Left hindlimb (tissue), 1 donor: ENCODE data around the gene PARVB.
A peak's percentile ranks its signal among the peaks of the same experiment; 100 is the strongest.

Experiments used
- DNase-seq: peaks from one replicate; pipeline ENCODE4 v3.0.0-alpha.2; 2018

Gene PARVB

GRCh38 chr22:44204739-44205515 is 180.8 kb downstream of the PARVB start:
- DNase-seq, result no peak

GRCh38 chr22:44205516-44206329 is 181.6 kb downstream of the PARVB start:
- no peak for DNase-seq

GRCh38 chr22:44206330-44206645 is 182.2 kb downstream of the PARVB start:
- DNase-seq, result no peak

DNA sequence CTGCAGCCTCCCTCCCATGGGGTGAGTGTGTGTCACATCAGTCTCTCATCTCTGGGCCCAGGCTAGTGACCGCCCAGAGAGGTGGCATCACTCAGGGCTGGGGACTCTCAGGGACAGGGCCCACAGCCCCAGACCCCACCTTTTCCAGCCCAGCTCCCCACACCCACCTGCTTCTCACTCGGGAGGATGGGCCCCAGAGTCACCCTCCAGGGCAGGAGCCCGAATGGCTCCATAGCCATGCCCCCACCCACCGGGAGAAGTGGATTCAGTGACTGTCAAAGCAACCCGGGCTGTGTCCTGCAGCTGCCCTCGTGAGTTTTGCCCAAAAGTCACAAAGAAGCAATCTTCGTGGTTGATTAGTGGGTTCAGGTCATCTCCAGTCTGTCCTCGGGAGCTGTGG is 182.6 kb downstream of the PARVB start:
- no peak for DNase-seq

- no peak for DNase-seq
These were observed 183.3 kb downstream of the PARVB start for GRCh38 chr22:44207173-44207980.

DNA sequence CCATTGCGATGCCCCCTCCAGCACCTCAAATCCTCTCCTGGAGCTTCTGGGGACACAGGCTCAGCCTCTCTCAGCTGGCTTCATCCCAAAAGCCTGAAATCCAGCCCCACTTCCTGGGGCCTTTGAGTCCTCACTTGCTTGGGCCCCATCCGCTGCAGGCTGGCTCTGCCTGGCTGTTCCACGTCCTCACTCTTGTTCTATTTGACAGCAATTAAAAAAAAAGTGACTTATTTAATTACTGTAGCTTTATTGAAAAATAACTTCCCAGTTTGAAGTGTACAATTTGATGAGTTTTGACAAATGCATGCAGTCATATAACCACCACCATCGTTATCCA is 183.8 kb downstream of the PARVB start:
- DNase-seq, result no peak

DNA sequence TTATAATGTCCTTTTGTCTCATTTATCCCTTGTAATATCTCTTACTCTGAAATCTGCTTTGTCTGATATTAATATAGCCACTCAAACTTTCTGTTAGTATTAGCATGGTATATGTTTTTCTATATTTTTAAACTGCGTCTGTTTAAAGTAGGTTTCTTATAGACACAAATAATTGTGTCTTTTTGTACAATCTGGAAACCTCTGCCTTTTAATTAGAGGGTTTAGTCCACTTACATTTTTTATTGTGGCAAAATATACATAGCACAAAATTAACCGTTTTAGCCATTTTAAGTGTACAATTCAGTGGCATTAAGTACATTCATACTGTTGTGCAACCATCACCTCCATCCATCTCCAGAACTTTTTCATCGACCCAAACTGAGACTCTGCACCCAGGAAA is 185.2 kb downstream of the PARVB start:
- no peak for DNase-seq

DNA sequence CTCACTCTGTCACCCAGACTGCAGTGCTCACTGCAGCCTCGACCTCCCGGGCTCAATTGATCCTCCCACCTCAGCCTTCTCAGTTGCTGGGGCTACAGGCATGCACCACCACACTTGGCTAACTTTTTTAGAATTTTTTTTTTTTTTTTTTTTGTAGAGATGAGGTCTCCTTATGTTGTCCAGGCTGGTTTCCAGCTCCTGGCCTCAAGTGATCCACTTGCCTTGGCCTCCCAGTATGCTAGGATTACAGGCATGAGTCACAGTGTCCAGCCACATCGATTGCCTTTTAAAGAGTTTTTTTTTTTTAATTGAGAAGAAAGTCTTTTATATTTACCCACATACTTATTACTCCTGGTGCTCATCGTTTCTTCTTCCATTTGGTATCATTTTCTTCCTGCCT is 186.6 kb downstream of the PARVB start:
- DNase-seq, result no peak

DNA sequence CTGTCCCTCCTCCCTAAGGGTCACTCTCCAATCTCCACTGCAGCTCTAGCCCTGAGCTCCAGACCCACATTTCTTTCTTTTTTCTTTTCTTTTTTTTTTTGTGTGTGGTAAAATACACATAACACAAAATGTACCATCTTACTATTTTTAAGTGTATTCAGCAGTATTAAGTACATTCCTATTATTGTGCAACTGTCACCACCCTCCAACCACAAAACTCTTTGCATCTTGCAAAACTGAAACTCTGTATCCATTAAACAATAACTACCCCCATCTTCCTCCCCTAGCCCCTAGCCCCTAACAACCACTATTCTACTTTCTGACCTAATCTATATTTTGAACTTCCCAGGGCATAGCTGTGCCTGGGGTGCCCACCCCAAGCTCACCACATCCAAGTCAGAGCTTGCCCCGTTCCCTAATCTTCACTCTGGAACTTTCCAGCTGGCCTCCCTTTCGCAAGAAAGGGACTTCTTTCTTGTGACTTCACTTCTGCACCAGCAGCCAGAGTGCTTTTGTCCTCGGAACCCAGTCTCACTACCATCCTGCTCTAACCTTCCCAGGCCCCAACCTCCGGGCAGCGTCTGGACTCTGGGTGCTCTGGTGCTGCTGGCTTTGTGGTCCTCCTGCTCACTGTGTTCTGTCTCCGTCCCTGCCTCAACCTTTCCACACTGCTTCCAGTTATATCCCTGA is 187.3 kb downstream of the PARVB start:
- no peak for DNase-seq

DNA sequence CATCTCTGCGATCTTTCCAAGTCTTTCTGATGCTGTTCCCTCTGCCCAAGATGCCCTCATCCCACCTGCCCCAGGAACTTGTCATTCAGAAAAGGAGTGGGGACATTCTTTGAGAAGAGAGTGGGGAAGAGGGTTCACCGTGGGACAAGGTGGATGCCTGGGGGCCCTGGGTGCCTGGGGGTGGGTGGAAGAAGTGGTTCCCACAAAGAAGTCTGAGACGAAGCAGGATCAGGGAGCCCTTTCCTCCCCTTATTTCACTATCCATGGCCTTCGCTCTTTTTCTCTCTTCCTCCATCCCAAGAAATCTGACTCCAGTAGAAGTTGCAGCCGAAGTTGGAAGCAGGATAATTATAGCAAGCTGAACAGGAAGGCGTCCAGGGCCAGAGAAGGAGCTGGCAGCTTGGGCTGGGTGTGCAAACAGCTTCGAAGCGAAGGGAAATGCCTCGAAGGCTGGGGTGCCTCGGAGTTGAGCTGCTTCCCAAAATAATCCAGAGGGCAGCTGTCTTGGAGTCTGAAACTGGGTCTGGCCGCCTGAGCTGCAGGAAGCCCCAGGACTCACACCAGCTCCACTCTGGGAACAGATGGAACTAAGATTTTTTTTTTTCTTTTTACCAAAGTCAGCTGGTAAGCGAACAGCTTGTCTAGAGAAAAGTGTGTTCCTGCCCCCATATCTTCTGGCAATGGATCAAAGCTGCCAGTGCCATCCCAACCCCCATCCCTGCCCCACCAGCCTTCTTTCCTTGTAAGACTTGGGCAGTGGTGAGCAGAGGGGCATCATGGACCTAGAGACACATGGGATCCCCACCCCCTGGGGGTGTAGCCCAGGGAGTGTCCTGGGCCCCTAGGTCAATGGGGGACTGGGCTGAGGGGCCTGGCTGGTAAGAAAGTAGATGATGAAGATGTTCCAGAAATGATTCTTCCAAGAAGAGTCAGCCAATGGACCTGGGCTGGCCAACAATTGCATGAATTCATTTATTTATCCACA is 188.1 kb downstream of the PARVB start:
- peak; percentile 83 for DNase-seq

GRCh38 chr22:44212936-44213335 is 188.8 kb downstream of the PARVB start:
- no peak for DNase-seq

DNA sequence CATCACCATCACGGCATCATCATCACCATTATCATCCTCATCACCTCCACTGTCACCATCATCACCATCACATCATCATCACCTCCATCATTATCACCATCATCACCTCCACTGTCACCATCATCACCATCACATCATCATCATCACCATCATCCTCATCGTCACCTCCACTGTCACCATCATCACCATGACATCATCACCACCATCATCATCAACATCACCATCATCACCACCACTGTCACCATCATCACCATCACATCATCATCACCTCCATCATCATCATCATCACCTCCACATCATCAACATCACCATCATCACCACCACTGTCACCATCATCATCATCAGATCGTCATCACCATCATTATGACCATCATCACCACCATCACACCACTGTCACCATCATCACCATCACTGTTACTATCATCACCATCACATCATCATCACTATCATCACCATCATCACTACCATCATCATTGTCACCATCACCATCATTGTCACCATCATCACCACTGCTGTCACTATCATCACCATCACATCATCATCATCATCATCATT is 189.5 kb downstream of the PARVB start:
- DNase-seq, result no peak

DNA sequence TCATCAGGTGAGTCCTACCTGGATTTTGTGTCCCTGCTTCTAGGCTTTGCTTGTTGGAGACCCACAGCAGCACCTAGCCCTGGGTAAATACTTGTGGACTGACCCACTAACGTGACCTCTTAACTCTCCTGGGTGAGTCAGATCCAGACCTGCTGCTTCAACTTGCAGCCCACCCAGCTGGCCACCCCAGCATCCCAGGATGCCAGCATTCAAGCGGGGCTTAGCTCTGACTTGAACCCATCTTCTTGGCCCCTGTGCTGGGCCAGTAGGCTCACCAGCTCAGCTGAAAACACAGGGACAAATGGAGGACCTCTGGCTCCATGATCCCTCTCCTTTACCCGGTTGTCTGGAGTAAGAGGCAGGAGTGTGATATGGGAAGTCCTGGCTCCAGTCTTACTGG is 190.1 kb downstream of the PARVB start:
- DNase-seq, result no peak

DNA sequence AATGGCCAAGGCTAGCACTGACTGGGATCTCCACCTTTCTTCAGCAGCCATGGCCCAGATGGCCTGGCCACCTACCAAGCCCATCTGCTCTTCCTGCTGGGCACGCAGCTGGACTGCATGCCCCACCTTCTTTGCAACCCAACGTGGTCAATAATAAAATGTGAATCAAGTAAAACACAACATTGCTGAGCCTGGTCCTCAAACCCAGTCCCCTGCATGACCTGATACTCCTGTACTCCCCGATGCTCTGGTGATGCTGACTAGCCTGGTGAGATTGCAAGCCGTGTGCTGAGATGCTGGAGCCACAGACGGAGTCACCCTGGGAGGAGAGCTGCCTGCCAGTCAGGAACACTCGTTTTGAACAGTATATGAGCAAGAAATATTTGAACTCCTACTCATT is 190.7 kb downstream of the PARVB start:
- no peak for DNase-seq

GRCh38 chr22:44215287-44215686 is 191.2 kb downstream of the PARVB start:
- DNase-seq, result no peak

DNA sequence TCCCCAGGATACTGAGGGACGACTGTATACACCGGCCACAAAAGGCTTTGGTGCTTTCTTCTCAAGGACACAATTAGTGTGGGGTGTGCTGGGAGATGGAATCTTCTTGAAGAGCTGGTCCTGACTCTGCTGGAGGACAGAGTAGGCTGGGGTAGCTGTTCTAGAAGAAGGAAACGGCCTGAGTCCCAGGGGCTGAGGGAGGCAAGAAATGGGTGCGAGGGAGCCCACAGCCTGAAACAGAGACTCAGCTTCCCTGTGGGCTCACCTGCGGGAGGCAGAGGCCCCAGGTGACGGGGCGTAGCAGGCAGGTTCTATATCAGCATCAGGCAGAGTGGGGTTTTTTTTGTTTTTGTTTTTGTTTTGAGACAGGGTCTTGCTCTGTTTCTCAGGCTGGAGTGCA is 193.2 kb downstream of the PARVB start:
- DNase-seq, result no peak

DNA sequence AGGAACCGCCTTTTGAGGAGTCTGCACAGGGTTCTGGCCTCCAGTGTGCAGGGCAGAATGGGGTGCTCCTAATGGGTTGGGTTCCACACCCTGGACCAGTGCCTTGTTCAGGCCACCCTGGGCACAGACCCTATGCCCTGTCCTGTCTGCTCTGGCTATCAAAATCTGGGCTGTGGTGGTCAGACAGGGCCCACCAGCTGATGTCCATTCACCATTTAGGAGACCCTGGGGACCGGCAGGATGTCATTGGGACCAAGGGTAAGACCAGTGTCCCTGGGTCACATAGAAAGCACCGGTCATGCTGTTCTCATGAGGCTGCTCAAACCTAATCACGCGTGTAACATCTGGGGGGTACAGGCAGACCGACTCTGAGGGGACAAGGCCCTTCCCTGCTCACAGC is 194.0 kb downstream of the PARVB start:
- DNase-seq, result no peak

DNA sequence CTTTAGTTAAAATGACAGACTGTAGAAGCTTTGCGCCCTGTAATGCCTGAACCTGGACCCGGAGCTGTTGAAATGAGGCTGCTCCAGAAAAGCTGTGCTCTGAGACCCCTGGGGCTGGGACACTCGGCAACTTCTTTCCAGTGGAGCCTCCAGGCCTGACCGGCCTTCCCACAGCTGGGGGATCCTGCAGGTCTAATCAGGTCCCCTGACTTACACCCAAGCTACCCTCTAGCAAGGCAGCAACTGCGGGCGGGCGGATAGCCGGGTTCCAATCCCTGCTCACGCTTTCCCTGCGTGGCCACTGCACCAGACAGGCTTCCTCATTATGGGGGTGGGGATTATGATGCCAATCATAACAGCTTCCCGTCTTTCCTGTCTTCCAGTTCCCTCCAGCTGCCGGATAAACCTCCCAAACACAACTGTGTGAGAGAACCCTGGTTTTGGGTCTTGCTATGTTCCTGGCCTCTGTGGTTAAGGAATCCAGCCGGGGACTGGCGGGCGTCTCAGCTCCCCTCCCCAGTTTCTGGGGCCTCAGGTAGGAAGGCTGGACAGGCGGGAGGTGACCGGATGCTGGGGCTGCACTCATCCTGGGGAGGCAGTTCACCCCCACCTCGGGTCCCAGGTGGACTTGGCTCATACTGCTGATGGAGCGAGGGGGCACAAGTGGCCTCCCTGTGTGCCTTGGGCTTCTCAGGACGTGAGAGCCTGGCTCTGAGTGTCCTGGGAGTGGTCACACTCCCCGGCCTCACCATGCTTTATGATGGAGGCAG is 195.2 kb downstream of the PARVB start:
- DNase-seq, result no peak

- no peak for DNase-seq
These were observed 196.9 kb downstream of the PARVB start for GRCh38 chr22:44220727-44221680.
